Bronchus fibroblast of lung (primary cell): ENCODE data around the gene MTFR2. TPM values are rescaled to one million over a fixed set of nuclear protein-coding genes. Genes with fewer than 3 reads are reported as not detected.

Source experiments
- total RNA-seq: library from RNA; depleted of rRNA; stranded (reverse); fragments of >200 nt; gene quantifications from 2 replicates; pipeline ENCODE4 v1.2.3, GENCODE V29; 2015

The MTFR2 gene
- total RNA-seq: 9.2 and 13.6 TPM in 2 replicates

GRCh38 chr6:136249811-136250685, at the start of gene MTFR2:
Gene MTFR2 (minus strand): TSS chr6:136250311. CDS start chr6:136249099, 1,212 bp downstream.

GRCh38 chr6:136289579-136290409, 39.7 kb upstream of the MTFR2 start, which contains the start of gene BCLAF1:
Gene BCLAF1 (minus strand): TSS chr6:136289846. CDS start chr6:136279866, 9,980 bp downstream.

Other genes starting within 250 kb of the MTFR2 start
- gene BCLAF1, start 39.5 kb upstream of the MTFR2 start, total RNA-seq: 46.8 and 58.7 TPM in 2 replicates